Measurements from ENCODE around the gene TPRG1. TPM values are rescaled to one million over a fixed set of nuclear protein-coding genes. Genes with fewer than 3 reads are reported as not detected.

Gene TPRG1
- polyA plus RNA-seq, 1 donor (not counting 4 experiments of a cell fraction or from before 2014, with no cell fraction given), result 1.5 TPM

GRCh38 chr3:189122526-189123205 is 49.1 kb upstream of the TPRG1 start:
- DNase-seq (ENCODE audit: low read depth, low spot score) (no peak), FAIRE-seq (peak; percentile 68)
- H3K79me2 ChIP-seq (ENCODE audit: control insufficient read depth, insufficient read depth, low read length), result no peaks in the 10 kb centered on the region
- no peak overlapping the region for H3K9ac ChIP-seq (ENCODE audit: control insufficient read depth, extremely low read depth, insufficient read depth, low read length)
- peak overlapping the region; percentile 30 for H3K4me2 ChIP-seq (ENCODE audit: control insufficient read depth, extremely low read depth, insufficient read depth, low read depth, low read length)
- no peak overlapping the region for H3K4me3 ChIP-seq (ENCODE audit: control insufficient read depth in 2 of 3, extremely low read depth in 1 of 3, insufficient read depth in 2 of 3, low read depth in 1 of 3, low read length in 3 of 3)
- no peaks in the 10 kb centered on the region for H3K9me1 ChIP-seq (ENCODE audit: control insufficient read depth, extremely low read depth, insufficient read depth, low read length)
- no peaks in the 10 kb centered on the region for H3K27me3 ChIP-seq (ENCODE audit: control insufficient read depth, extremely low read depth, insufficient read depth, low read length)
- H3K27ac ChIP-seq (ENCODE audit: control insufficient read depth, insufficient read depth, low read length), result no peak overlapping the region
- peaks cover 5% of the 10 kb centered on the region for H3K4me1 ChIP-seq (ENCODE audit: control insufficient read depth, extremely low read depth, insufficient read depth, low read length)
- no peak for TF ChIP-seq EZH2 (IDR thresholded peaks at IDR 0.05; ENCODE audit: low read length)
- no peak for TF ChIP-seq CTCF (optimal IDR thresholded peaks at IDR 0.05 in 1 of 3, IDR thresholded peaks at IDR 0.05 in 1 of 3, conservative IDR thresholded peaks at IDR 0.05 in 1 of 3; ENCODE audit: extremely low read depth in 1 of 3, insufficient read depth in 2 of 3, low read length in 3 of 3)
- peaks cover 2% of the 10 kb centered on the region for H3K9me3 ChIP-seq (ENCODE audit: control insufficient read depth, low read depth, low read length)
- no peaks in the 10 kb centered on the region for H3K36me3 ChIP-seq (ENCODE audit: control insufficient read depth in 2 of 2, extremely low read depth in 1 of 2, insufficient read depth in 2 of 2, low read length in 2 of 2)
- dilution Hi-C loops (cut with MboI; ENCODE audit: extremely low pct_ligation_motif_present, low sequenced_read_pairs), result no loop called here
- H2AFZ ChIP-seq (ENCODE audit: control insufficient read depth, low read length), result peak overlapping the region; percentile 44
- H4K20me1 ChIP-seq (ENCODE audit: control insufficient read depth, extremely low read depth, insufficient read depth, low read length), result no peaks in the 10 kb centered on the region

GRCh38 chr3:189123595-189124387 is 48.0 kb upstream of the TPRG1 start:
- DNase-seq (ENCODE audit: low read depth, low spot score) (no peak), FAIRE-seq (peak; percentile 13)
- dilution Hi-C loops (cut with MboI; ENCODE audit: extremely low pct_ligation_motif_present, low sequenced_read_pairs), result no loop called here
- Histone ChIP-seq H3K4me1 (ENCODE audit: control insufficient read depth, extremely low read depth, insufficient read depth, low read length) (peaks cover 5% of the 10 kb centered on the region), H3K9me1 (ENCODE audit: control insufficient read depth, extremely low read depth, insufficient read depth, low read length) (no peaks in the 10 kb centered on the region), H3K9ac (ENCODE audit: control insufficient read depth, extremely low read depth, insufficient read depth, low read length) (no peak overlapping the region), H3K36me3 (ENCODE audit: control insufficient read depth in 2 of 2, extremely low read depth in 1 of 2, insufficient read depth in 2 of 2, low read length in 2 of 2) (no peaks in the 10 kb centered on the region), H3K79me2 (ENCODE audit: control insufficient read depth, insufficient read depth, low read length) (no peaks in the 10 kb centered on the region), H3K9me3 (ENCODE audit: control insufficient read depth, low read depth, low read length) (peaks cover 2% of the 10 kb centered on the region), H3K27ac (ENCODE audit: control insufficient read depth, insufficient read depth, low read length) (no peak overlapping the region), H3K4me2 (ENCODE audit: control insufficient read depth, extremely low read depth, insufficient read depth, low read depth, low read length) (peak overlapping the region; percentile 53), H3K27me3 (ENCODE audit: control insufficient read depth, extremely low read depth, insufficient read depth, low read length) (no peaks in the 10 kb centered on the region), H2AFZ (ENCODE audit: control insufficient read depth, low read length) (peak overlapping the region; percentile 51), H3K4me3 (ENCODE audit: control insufficient read depth in 2 of 3, extremely low read depth in 1 of 3, insufficient read depth in 2 of 3, low read depth in 1 of 3, low read length in 3 of 3) (no peak overlapping the region), H4K20me1 (ENCODE audit: control insufficient read depth, extremely low read depth, insufficient read depth, low read length) (no peaks in the 10 kb centered on the region)
- no peak for TF ChIP-seq CTCF (optimal IDR thresholded peaks at IDR 0.05 in 1 of 3, IDR thresholded peaks at IDR 0.05 in 1 of 3, conservative IDR thresholded peaks at IDR 0.05 in 1 of 3; ENCODE audit: extremely low read depth in 1 of 3, insufficient read depth in 2 of 3, low read length in 3 of 3)
- no peak for TF ChIP-seq EZH2 (IDR thresholded peaks at IDR 0.05; ENCODE audit: low read length)
